GM12878 (cell line): ENCODE measurements around the gene CALML5.

Experiments
- FOS ChIP-seq: IDR thresholded peaks from 3 replicates; pipeline ENCODE4 v1.6.1; 2011; ENCODE audit warnings: borderline replicate concordance; ENCODE audit not compliant: insufficient read length; ENCODE audit errors: extremely low read depth
- ZNF274 ChIP-seq: IDR thresholded peaks from one replicate; pipeline ENCODE4 v1.8.0; 2011; ENCODE audit not compliant: insufficient read length, insufficient read depth

- no peak for TF ChIP-seq FOS
- TF ChIP-seq ZNF274: no peak
Measured at GRCh38 chr10:5510281-5511072, 11.1 kb upstream of the CALML5 start.
